HepG2 (cell line): ENCODE data around the gene PARVB. TPM values are rescaled to one million over a fixed set of nuclear protein-coding genes. Genes with fewer than 3 reads are reported as not detected.

Source experiments
- ATAC-seq: fragments of 200-7000 bp; cut with Tn5 transposase; 3 replicates; pipeline ENCODE4 v1.9.1; 2020; ENCODE audit warnings: mild to moderate bottlenecking, moderate library complexity
- BruUV-seq: library from RNA; stranded (reverse); fragments of 400-500 nt; replicated peaks from 2 replicates; lab custom pipeline; 2021; lab: Mats Ljungman, UMichigan
- CTCF ChIA-PET: fragments of 300-600 bp; formaldehyde crosslinking; extraction: SDS; loops from one replicate; lab custom pipeline; 2021; ENCODE audit warnings: low total read pairs, inconsistent platforms, low intra/inter-chr PET ratio; lab: Yijun Ruan, JAX
- POLR2A ChIA-PET: fragments of 350-600 bp; sonication (Branson Sonifier 250); formaldehyde crosslinking; loops from one replicate; lab custom pipeline; 2020; ENCODE audit warnings: antibody characterized with exemption, inconsistent platforms; lab: Yijun Ruan, JAX
- DNase-seq: peaks from one replicate; pipeline ENCODE4 v3.0.0-alpha.2; 2015; ENCODE audit warnings: low spot score
- FAIRE-seq: peaks from 3 replicates; lab custom pipeline; 2011; peaks lifted over from hg19 to GRCh38; lab: Jason Lieb, UNC
- H2AFZ ChIP-seq: one replicate; pipeline ENCODE4 v1.6.1; 2011; ENCODE audit warnings: low read length, inconsistent platforms
- H3K27ac ChIP-seq: fragments of 300-600 bp; 3 replicates; pipeline ENCODE4 v1.8.0; 2011; ENCODE audit warnings: mixed run types, mild to moderate bottlenecking, mixed read lengths, low read length, inconsistent platforms; ENCODE audit not compliant: insufficient read depth; ENCODE audit errors: extremely low read length
- H3K27me3 ChIP-seq, 2 experiments: fragments of 200-600 bp in 1 of 2; 2 replicates in 1 of 2; 3 replicates in 1 of 2; pipeline versions ENCODE4 v1.6.0 to v1.8.0; 2011; ENCODE audit warnings: low read length in 2 of 2, mild to moderate bottlenecking in 2 of 2, moderate library complexity in 2 of 2, inconsistent platforms in 1 of 2; ENCODE audit not compliant: insufficient read depth in 2 of 2, control insufficient read depth in 1 of 2
- H3K36me3 ChIP-seq, 2 experiments: fragments of 200-600 bp in 1 of 2; replicated peaks in 1 of 2; 2 replicates in 1 of 2; 3 replicates in 1 of 2; pipeline versions ENCODE4 v1.5.1 to v1.8.0; 2011; ENCODE audit warnings: low read length in 2 of 2, inconsistent platforms in 1 of 2; ENCODE audit not compliant: insufficient read depth in 2 of 2, control insufficient read depth in 1 of 2
- H3K4me1 ChIP-seq: 2 replicates; pipeline ENCODE4 v1.5.1; 2012; ENCODE audit warnings: low read length, inconsistent platforms; ENCODE audit not compliant: insufficient read depth
- H3K4me2 ChIP-seq: 2 replicates; pipeline ENCODE4 v1.6.0; 2011; ENCODE audit warnings: low read depth, low read length, inconsistent platforms
- H3K4me3 ChIP-seq, 3 experiments: fragments of 200-600 bp in 1 of 3; sonication (generic), shearing (Covaris generic) in 1 of 3; replicated peaks in 1 of 3; 2 replicates each; pipeline ENCODE4 v1.5.1; 2011 to 2016; ENCODE audit warnings: low read length in 3 of 3, inconsistent platforms in 2 of 3, low read depth in 2 of 3, mild to moderate bottlenecking in 2 of 3, control low read depth in 1 of 3, mixed read lengths in 1 of 3; ENCODE audit not compliant: insufficient read depth in 1 of 3
- H3K79me2 ChIP-seq: one replicate; pipeline ENCODE4 v1.6.1; 2011; ENCODE audit warnings: low read length, inconsistent platforms; ENCODE audit not compliant: insufficient read depth
- H3K9ac ChIP-seq: 2 replicates; pipeline ENCODE4 v1.6.0; 2011; ENCODE audit warnings: mild to moderate bottlenecking, low read depth, low read length, inconsistent platforms; ENCODE audit not compliant: insufficient read depth
- H3K9me3 ChIP-seq: 2 replicates; pipeline ENCODE4 v1.5.1; 2012; ENCODE audit warnings: mild to moderate bottlenecking, low read length
- H4K20me1 ChIP-seq: 2 replicates; pipeline ENCODE4 v1.6.0; 2011; ENCODE audit warnings: inconsistent platforms, mild to moderate bottlenecking, low read length, moderate library complexity; ENCODE audit not compliant: insufficient read depth
- BRCA1 ChIP-seq: sonication (generic); formaldehyde crosslinking; IDR thresholded peaks from 2 replicates; pipeline ENCODE4 v1.4.0; 2020; ENCODE audit warnings: missing genetic modification reagents
- HES4 ChIP-seq: sonication (generic); formaldehyde crosslinking; IDR thresholded peaks from 2 replicates; pipeline ENCODE4 v1.9.0; 2021; ENCODE audit warnings: mild to moderate bottlenecking, missing genetic modification reagents, borderline replicate concordance
- MXD4 ChIP-seq: IDR thresholded peaks from 2 replicates; pipeline ENCODE4 v1.6.1; 2016; ENCODE audit warnings: mild to moderate bottlenecking, missing biosample characterization, missing genetic modification reagents
- NR1H2 ChIP-seq: sonication (generic); formaldehyde crosslinking; IDR thresholded peaks from 2 replicates; pipeline ENCODE4 v1.8.1; 2022; ENCODE audit warnings: low read depth, missing genetic modification reagents, borderline replicate concordance
- RBM39 ChIP-seq: fragments of 200-400 bp; formaldehyde crosslinking; IDR thresholded peaks from one replicate; pipeline ENCODE4 v1.6.1; 2018; ENCODE audit warnings: antibody characterized with exemption, mild to moderate bottlenecking, low read depth, low read length; ENCODE audit not compliant: poor library complexity, severe bottlenecking
- RXRB ChIP-seq: IDR thresholded peaks from 2 replicates; pipeline ENCODE4 v1.6.1; 2016; ENCODE audit warnings: borderline replicate concordance, missing genetic modification reagents, missing compliant biosample characterization
- SRF ChIP-seq: IDR thresholded peaks from 2 replicates; pipeline ENCODE4 v1.6.1; 2011; ENCODE audit warnings: mild to moderate bottlenecking, low read depth, low read length, moderate library complexity
- TBX2 ChIP-seq: sonication (generic); formaldehyde crosslinking; IDR thresholded peaks from 2 replicates; pipeline ENCODE4 v1.5.0; 2020; ENCODE audit warnings: missing genetic modification reagents, mild to moderate bottlenecking, borderline replicate concordance
- TGIF2 ChIP-seq: IDR thresholded peaks from 2 replicates; pipeline ENCODE4 v1.6.1; 2016; ENCODE audit warnings: control low read depth, missing compliant biosample characterization
- ZC3H13 ChIP-seq: sonication (generic); formaldehyde crosslinking; IDR thresholded peaks from 2 replicates; pipeline ENCODE4 v1.8.1; 2023; ENCODE audit warnings: mild to moderate bottlenecking, missing genetic modification reagents, moderate library complexity
- ZNF543 ChIP-seq: sonication (generic); formaldehyde crosslinking; IDR thresholded peaks from 2 replicates; pipeline ENCODE4 v1.4.0; 2020; ENCODE audit warnings: mild to moderate bottlenecking, missing genetic modification reagents
- ZNF672 ChIP-seq: sonication (generic); formaldehyde crosslinking; IDR thresholded peaks from 2 replicates; pipeline ENCODE4 v1.8.1; 2022; ENCODE audit warnings: missing genetic modification reagents
- ZSCAN25 ChIP-seq: sonication (generic); formaldehyde crosslinking; IDR thresholded peaks from 2 replicates; pipeline ENCODE4 v1.8.0; 2022; ENCODE audit warnings: mild to moderate bottlenecking, missing genetic modification reagents
- WGBS: methylation state at CpG from one replicate; pipeline ENCODE4 v1.1.6; 2017; ENCODE audit warnings: low lambda C conversion rate; 5-methylcytosine and 5-hydroxymethylcytosine counted together
- in situ Hi-C: cut with HindIII; loops from 2 replicates; pipeline ENCODE4 v1.10.0; 2017; ENCODE audit warnings: low pct_unique_long_range_greater_than_20kb; ENCODE audit not compliant: extremely low pct_ligation_motif_present
- intact Hi-C: fragments of 100-400 bp; cut with micrococcal nuclease; formaldehyde crosslinking; loops from one replicate; pipeline ENCODE4 v1.10.0; 2022; ENCODE audit not compliant: unreplicated experiment
- polyA plus RNA-seq, 8 experiments: library from polyadenylated mRNA; depleted of rRNA in 3 of 8; stranded (reverse) in 7 of 8; unstranded in 1 of 8; fragments of >200 nt; fragmentation: Illumina TruSeq in 4 of 8; extraction: Trizol in 4 of 8; gene quantifications; 2 replicates each; pipeline versions ENCODE4 v1.2.1 to v1.2.3, GENCODE V29; 2011 to 2016; ENCODE audit warnings: low read depth in 4 of 8, missing spikeins in 1 of 8, mixed read lengths in 1 of 8; ENCODE audit not compliant: insufficient read depth in 1 of 8
- total RNA-seq, 5 experiments: library from RNA; depleted of rRNA; stranded (reverse); fragments of >200 nt; fragmentation: Illumina TruSeq; extraction: Trizol; gene quantifications; 2 replicates each; pipeline ENCODE4 v1.2.3, GENCODE V29; 2016; ENCODE audit warnings: low read depth in 1 of 5
- TF ChIP-seq, protein P1 (sequence below): sonication (generic); formaldehyde crosslinking; IDR thresholded peaks from 2 replicates; pipeline ENCODE4 v1.4.0; 2020; ENCODE audit warnings: missing genetic modification reagents
- TF ChIP-seq, protein P2 (sequence below): sonication (generic); formaldehyde crosslinking; IDR thresholded peaks from 2 replicates; pipeline ENCODE4 v1.4.0; 2020; ENCODE audit warnings: mild to moderate bottlenecking, missing genetic modification reagents

The PARVB gene
- total and polyA plus RNA-seq, 2 of the 13 experiments (the other 11 are each of a cell fraction or from before 2014, with no cell fraction given), result 0.11 to 0.15 TPM

DNA sequence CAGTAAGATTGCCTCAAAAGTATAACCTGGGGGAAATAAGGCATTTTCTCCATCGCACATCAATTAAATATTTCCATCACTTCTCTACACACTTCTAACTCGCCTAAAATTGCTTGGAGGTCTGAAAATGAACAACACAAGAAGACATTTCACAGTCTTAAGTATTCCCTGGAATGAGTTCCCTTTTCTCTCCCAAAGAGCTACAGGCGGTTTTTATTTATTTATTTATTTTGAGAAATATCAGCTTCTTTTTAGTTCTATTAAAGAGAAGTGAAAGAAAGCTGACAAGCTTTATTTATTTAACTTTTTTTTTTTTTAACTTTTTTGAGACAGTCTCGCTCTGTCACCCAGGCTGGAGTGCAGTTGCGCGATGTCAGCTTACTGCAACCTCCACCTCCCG, 11.5 kb upstream of the PARVB start:
- no TSS peak for BruUV-seq
- Histone ChIP-seq H3K4me3 (no peak overlapping the region), H2AFZ (no peak overlapping the region), H3K9me3 (no peaks in the 10 kb centered on the region), H3K79me2 (no peaks in the 10 kb centered on the region), H3K36me3 (no peaks in the 10 kb centered on the region), H3K4me1 (no peaks in the 10 kb centered on the region), H3K9ac (no peak overlapping the region), H4K20me1 (no peaks in the 10 kb centered on the region), H3K4me2 (no peak overlapping the region), H3K27me3 (no peaks in the 10 kb centered on the region), H3K27ac (no peak overlapping the region)
- POLR2A ChIA-PET, result no interaction called here
- DNase-seq (no peak), ATAC-seq (no peak), FAIRE-seq (no peak)
- in situ Hi-C loops, result no loop called here
- CTCF ChIA-PET, result no interaction called here
- 92% methylated on average over 7 of the region's 7 CpGs for WGBS
- TF ChIP-seq, protein P1, sequence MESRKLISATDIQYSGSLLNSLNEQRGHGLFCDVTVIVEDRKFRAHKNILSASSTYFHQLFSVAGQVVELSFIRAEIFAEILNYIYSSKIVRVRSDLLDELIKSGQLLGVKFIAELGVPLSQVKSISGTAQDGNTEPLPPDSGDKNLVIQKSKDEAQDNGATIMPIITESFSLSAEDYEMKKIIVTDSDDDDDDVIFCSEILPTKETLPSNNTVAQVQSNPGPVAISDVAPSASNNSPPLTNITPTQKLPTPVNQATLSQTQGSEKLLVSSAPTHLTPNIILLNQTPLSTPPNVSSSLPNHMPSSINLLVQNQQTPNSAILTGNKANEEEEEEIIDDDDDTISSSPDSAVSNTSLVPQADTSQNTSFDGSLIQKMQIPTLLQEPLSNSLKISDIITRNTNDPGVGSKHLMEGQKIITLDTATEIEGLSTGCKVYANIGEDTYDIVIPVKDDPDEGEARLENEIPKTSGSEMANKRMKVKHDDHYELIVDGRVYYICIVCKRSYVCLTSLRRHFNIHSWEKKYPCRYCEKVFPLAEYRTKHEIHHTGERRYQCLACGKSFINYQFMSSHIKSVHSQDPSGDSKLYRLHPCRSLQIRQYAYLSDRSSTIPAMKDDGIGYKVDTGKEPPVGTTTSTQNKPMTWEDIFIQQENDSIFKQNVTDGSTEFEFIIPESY (CRISPR knock-in tag), result no peak
- TF ChIP-seq BRCA1 (CRISPR knock-in tag) (no peak), ZNF672 (no peak), NR1H2 (no peak), HES4 (CRISPR knock-in tag) (no peak), ZC3H13 (CRISPR knock-in tag) (no peak), TBX2 (CRISPR knock-in tag) (no peak), SRF (no peak), RBM39 (no peak), ZNF543 (CRISPR knock-in tag) (no peak), RXRB (CRISPR knock-in tag) (no peak), TGIF2 (no peak), ZSCAN25 (no peak), MXD4 (CRISPR knock-in tag) (no peak)
- TF ChIP-seq, protein P2, sequence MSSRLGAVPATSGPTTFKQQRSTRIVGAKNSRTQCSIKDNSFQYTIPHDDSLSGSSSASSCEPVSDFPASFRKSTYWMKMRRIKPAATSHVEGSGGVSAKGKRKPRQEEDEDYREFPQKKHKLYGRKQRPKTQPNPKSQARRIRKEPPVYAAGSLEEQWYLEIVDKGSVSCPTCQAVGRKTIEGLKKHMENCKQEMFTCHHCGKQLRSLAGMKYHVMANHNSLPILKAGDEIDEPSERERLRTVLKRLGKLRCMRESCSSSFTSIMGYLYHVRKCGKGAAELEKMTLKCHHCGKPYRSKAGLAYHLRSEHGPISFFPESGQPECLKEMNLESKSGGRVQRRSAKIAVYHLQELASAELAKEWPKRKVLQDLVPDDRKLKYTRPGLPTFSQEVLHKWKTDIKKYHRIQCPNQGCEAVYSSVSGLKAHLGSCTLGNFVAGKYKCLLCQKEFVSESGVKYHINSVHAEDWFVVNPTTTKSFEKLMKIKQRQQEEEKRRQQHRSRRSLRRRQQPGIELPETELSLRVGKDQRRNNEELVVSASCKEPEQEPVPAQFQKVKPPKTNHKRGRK, result no peak
- intact Hi-C loops, result no loop called here
